ENCODE data around the gene IL17REL. TPM values are rescaled to one million over a fixed set of nuclear protein-coding genes. Genes with fewer than 3 reads are reported as not detected.

The IL17REL gene
- total and polyA plus RNA-seq, 4 donors = 0.22 to 0.96 (median 0.38) TPM

GRCh38 chr22:50046481-50047245 is 34.1 kb upstream of the IL17REL start:
- DNase-seq (ENCODE audit: low read depth in 4 of 6, low spot score in 6 of 6) = no peak
- Histone ChIP-seq H3K4me3 (ENCODE audit: low read depth, low read length) (no peak overlapping the region), H3K4me1 (ENCODE audit: control insufficient read depth, insufficient read depth, low read length) (no peaks in the 10 kb centered on the region), H3K9me3 (ENCODE audit: control insufficient read depth, insufficient read depth, low read length) (no peaks in the 10 kb centered on the region), H3K36me3 (ENCODE audit: control insufficient read depth, insufficient read depth, low read length) (no peaks in the 10 kb centered on the region), H3K27ac (ENCODE audit: low read depth, low read length) (no peak overlapping the region), H3K27me3 (ENCODE audit: control insufficient read depth, insufficient read depth, low read length) (no peaks in the 10 kb centered on the region)
- WGBS (ENCODE audit: insufficient coverage) = 87% methylated on average over 17 of the region's 27 CpGs

GRCh38 chr22:50046019-50046415 is 33.5 kb upstream of the IL17REL start:
- no peaks in the 10 kb centered on the region for H3K36me3 ChIP-seq (ENCODE audit: control insufficient read depth, insufficient read depth, low read length)
- H3K27me3 ChIP-seq (ENCODE audit: control insufficient read depth, insufficient read depth, low read length) = no peaks in the 10 kb centered on the region
- no peak overlapping the region for H3K27ac ChIP-seq (ENCODE audit: low read depth, low read length)
- no peak for DNase-seq (ENCODE audit: low read depth in 4 of 6, low spot score in 6 of 6)
- 81% methylated on average over 12 of the region's 19 CpGs for WGBS (ENCODE audit: insufficient coverage)
- H3K4me1 ChIP-seq (ENCODE audit: control insufficient read depth, insufficient read depth, low read length) = no peaks in the 10 kb centered on the region
- H3K9me3 ChIP-seq (ENCODE audit: control insufficient read depth, insufficient read depth, low read length) = no peaks in the 10 kb centered on the region
- H3K4me3 ChIP-seq (ENCODE audit: low read depth, low read length) = no peak overlapping the region

- Histone ChIP-seq H3K9me3 (ENCODE audit: control insufficient read depth, insufficient read depth, low read length) (no peaks in the 10 kb centered on the region), H3K27ac (ENCODE audit: low read depth, low read length) (no peak overlapping the region), H3K36me3 (ENCODE audit: control insufficient read depth, insufficient read depth, low read length) (no peaks in the 10 kb centered on the region), H3K27me3 (ENCODE audit: control insufficient read depth, insufficient read depth, low read length) (no peaks in the 10 kb centered on the region), H3K4me3 (ENCODE audit: low read depth, low read length) (no peak overlapping the region), H3K4me1 (ENCODE audit: control insufficient read depth, insufficient read depth, low read length) (no peaks in the 10 kb centered on the region)
- WGBS (ENCODE audit: insufficient coverage) = 79% methylated on average over 35 of the region's 35 CpGs
- no peak for DNase-seq (ENCODE audit: low read depth in 4 of 6, low spot score in 6 of 6)
These were observed 32.9 kb upstream of the IL17REL start for GRCh38 chr22:50045211-50046018.

- Histone ChIP-seq H3K27me3 (ENCODE audit: control insufficient read depth, insufficient read depth, low read length) (no peaks in the 10 kb centered on the region), H3K36me3 (ENCODE audit: control insufficient read depth, insufficient read depth, low read length) (no peaks in the 10 kb centered on the region), H3K4me1 (ENCODE audit: control insufficient read depth, insufficient read depth, low read length) (no peaks in the 10 kb centered on the region), H3K27ac (ENCODE audit: low read depth, low read length) (no peak overlapping the region), H3K9me3 (ENCODE audit: control insufficient read depth, insufficient read depth, low read length) (no peaks in the 10 kb centered on the region), H3K4me3 (ENCODE audit: low read depth, low read length) (no peak overlapping the region)
- WGBS (ENCODE audit: insufficient coverage) = 84% methylated on average over 18 of the region's 30 CpGs
- DNase-seq (ENCODE audit: low read depth in 4 of 6, low spot score in 6 of 6) = no peak
These were observed 32.0 kb upstream of the IL17REL start for GRCh38 chr22:50044485-50045118.

- Histone ChIP-seq H3K4me1 (ENCODE audit: control insufficient read depth, insufficient read depth, low read length) (no peaks in the 10 kb centered on the region), H3K9me3 (ENCODE audit: control insufficient read depth, insufficient read depth, low read length) (no peaks in the 10 kb centered on the region), H3K36me3 (ENCODE audit: control insufficient read depth, insufficient read depth, low read length) (no peaks in the 10 kb centered on the region), H3K27me3 (ENCODE audit: control insufficient read depth, insufficient read depth, low read length) (no peaks in the 10 kb centered on the region), H3K27ac (ENCODE audit: low read depth, low read length) (no peak overlapping the region), H3K4me3 (ENCODE audit: low read depth, low read length) (no peak overlapping the region)
- WGBS (ENCODE audit: insufficient coverage) = 92% methylated on average over 17 of the region's 17 CpGs
- DNase-seq (ENCODE audit: low read depth in 4 of 6, low spot score in 6 of 6) = no peak
These were observed 28.9 kb upstream of the IL17REL start for GRCh38 chr22:50041361-50042065.

GRCh38 chr22:50040717-50041116 is 28.2 kb upstream of the IL17REL start:
- DNase-seq (ENCODE audit: low read depth in 4 of 6, low spot score in 6 of 6) = no peak
- Histone ChIP-seq H3K36me3 (ENCODE audit: control insufficient read depth, insufficient read depth, low read length) (no peaks in the 10 kb centered on the region), H3K27me3 (ENCODE audit: control insufficient read depth, insufficient read depth, low read length) (no peaks in the 10 kb centered on the region)

GRCh38 chr22:50039669-50040443 is 27.3 kb upstream of the IL17REL start:
- WGBS (ENCODE audit: insufficient coverage) = 94% methylated on average over 29 of the region's 29 CpGs
- H3K4me3 ChIP-seq (ENCODE audit: low read depth, low read length) = no peak overlapping the region
- no peak for DNase-seq (ENCODE audit: low read depth in 4 of 6, low spot score in 6 of 6)

More at GRCh38 chr22:50040717-50041116, 28.2 kb upstream of the IL17REL start:
- Histone ChIP-seq H3K4me3 (ENCODE audit: low read depth, low read length) (no peak overlapping the region), H3K4me1 (ENCODE audit: control insufficient read depth, insufficient read depth, low read length) (no peaks in the 10 kb centered on the region), H3K9me3 (ENCODE audit: control insufficient read depth, insufficient read depth, low read length) (no peaks in the 10 kb centered on the region), H3K27ac (ENCODE audit: low read depth, low read length) (no peak overlapping the region)
- 83% methylated on average over 7 of the region's 7 CpGs for WGBS (ENCODE audit: insufficient coverage)

GRCh38 chr22:50035976-50036724 is 23.6 kb upstream of the IL17REL start:
- no peak overlapping the region for H3K4me3 ChIP-seq (ENCODE audit: low read depth, low read length)
- no peaks in the 10 kb centered on the region for H3K9me3 ChIP-seq (ENCODE audit: control insufficient read depth, insufficient read depth, low read length)
- no peaks in the 10 kb centered on the region for H3K27me3 ChIP-seq (ENCODE audit: control insufficient read depth, insufficient read depth, low read length)
- WGBS (ENCODE audit: insufficient coverage) = 81% methylated on average over 23 of the region's 23 CpGs
- DNase-seq (ENCODE audit: low read depth in 4 of 6, low spot score in 6 of 6) = no peak
- H3K27ac ChIP-seq (ENCODE audit: low read depth, low read length) = no peak overlapping the region
- H3K36me3 ChIP-seq (ENCODE audit: control insufficient read depth, insufficient read depth, low read length) = no peaks in the 10 kb centered on the region
- H3K4me1 ChIP-seq (ENCODE audit: control insufficient read depth, insufficient read depth, low read length) = no peaks in the 10 kb centered on the region

More at GRCh38 chr22:50039669-50040443, 27.3 kb upstream of the IL17REL start:
- H3K36me3 ChIP-seq (ENCODE audit: control insufficient read depth, insufficient read depth, low read length) = no peaks in the 10 kb centered on the region
- no peak overlapping the region for H3K27ac ChIP-seq (ENCODE audit: low read depth, low read length)
- no peaks in the 10 kb centered on the region for H3K9me3 ChIP-seq (ENCODE audit: control insufficient read depth, insufficient read depth, low read length)
- H3K27me3 ChIP-seq (ENCODE audit: control insufficient read depth, insufficient read depth, low read length) = no peaks in the 10 kb centered on the region
- no peaks in the 10 kb centered on the region for H3K4me1 ChIP-seq (ENCODE audit: control insufficient read depth, insufficient read depth, low read length)

Measured in spinal cord (tissue), 10 donors.